Measurements from ENCODE around the gene CERS3.

DNA sequence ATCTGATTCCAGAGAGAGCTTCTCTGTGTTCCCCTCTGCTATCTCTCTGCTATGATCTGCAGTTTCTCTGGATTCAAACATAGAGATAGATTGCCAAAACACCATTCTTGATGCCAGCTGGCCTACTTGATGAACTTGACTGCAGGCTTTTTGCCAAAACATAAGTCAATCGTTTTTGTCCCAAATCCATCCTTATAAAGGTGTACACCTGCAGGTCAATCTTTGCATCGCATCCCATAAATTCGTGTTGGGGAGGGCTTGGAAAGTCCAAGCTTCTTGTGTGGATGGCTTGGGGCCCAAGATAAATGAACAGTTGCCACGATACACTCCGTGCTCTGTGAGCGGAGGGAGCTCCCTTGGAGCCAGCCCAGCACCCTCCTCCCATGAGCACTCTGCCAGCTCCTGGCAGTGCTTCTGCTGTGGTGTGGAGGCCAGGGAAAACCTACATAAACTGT, 2.7 kb downstream of the CERS3 start:
- TF ChIP-seq CTCF (IDR thresholded peaks at IDR 0.05), result no peak
- TF ChIP-seq POLR2A (IDR thresholded peaks at IDR 0.05), result no peak

Data from lower leg skin (tissue), 3 donors.